H1 (cell line): ENCODE measurements around the gene USH2A. TPM values are rescaled to one million over a fixed set of nuclear protein-coding genes. Genes with fewer than 3 reads are reported as not detected.

Experiments used
- CTCF ChIA-PET: fragments of 300-600 bp; sonication (Branson Sonifier 250); formaldehyde crosslinking; loops from one replicate; lab custom pipeline; 2021; ENCODE audit not compliant: partially characterized antibody; lab: Charles Lee
- POLR2A ChIA-PET: fragments of 300-600 bp; sonication (Branson Sonifier 250); formaldehyde crosslinking; loops from one replicate; lab custom pipeline; 2021; ENCODE audit warnings: inconsistent platforms; ENCODE audit not compliant: partially characterized antibody; lab: Charles Lee
- DNase-seq, 2 experiments: peaks; one replicate each; pipeline versions ENCODE4 v3.0.0 to v3.0.0-alpha.2; 2010 to 2022; ENCODE audit warnings: low spot score in 2 of 2, low read depth in 1 of 2, mixed read lengths in 1 of 2
- FAIRE-seq: peaks from 2 replicates; lab custom pipeline; 2011; peaks lifted over from hg19 to GRCh38; lab: Jason Lieb, UNC
- H2AFZ ChIP-seq: 2 replicates; pipeline ENCODE4 v1.8.1; 2012; ENCODE audit warnings: low read length, inconsistent platforms
- H2AK5ac ChIP-seq: 2 replicates; pipeline ENCODE4 v1.6.1; 2013; ENCODE audit warnings: low read depth, low read length
- H2BK120ac ChIP-seq: replicated peaks from 2 replicates; pipeline ENCODE3; 2013; ENCODE audit warnings: low read depth, low read length, inconsistent platforms
- H2BK12ac ChIP-seq: 2 replicates; pipeline ENCODE4 v1.6.1; 2013; ENCODE audit warnings: low read depth, low read length
- H2BK15ac ChIP-seq: 2 replicates; pipeline ENCODE4 v1.6.1; 2013; ENCODE audit warnings: low read length
- H2BK20ac ChIP-seq: 2 replicates; pipeline ENCODE4 v1.6.1; 2013; ENCODE audit warnings: low read length
- H2BK5ac ChIP-seq: 2 replicates; pipeline ENCODE4 v1.6.1; 2013; ENCODE audit warnings: low read depth, low read length
- H3K14ac ChIP-seq: 2 replicates; pipeline ENCODE4 v1.6.1; 2013; ENCODE audit warnings: inconsistent platforms; ENCODE audit not compliant: insufficient read length
- H3K18ac ChIP-seq: 2 replicates; pipeline ENCODE4 v1.6.1; 2013; ENCODE audit warnings: low read length; ENCODE audit errors: extremely low read depth
- H3K23ac ChIP-seq: 2 replicates; pipeline ENCODE4 v1.6.1; 2013; ENCODE audit warnings: inconsistent platforms; ENCODE audit not compliant: insufficient read length
- H3K23me2 ChIP-seq: 2 replicates; pipeline ENCODE4 v1.6.1; 2013; ENCODE audit warnings: low read depth, low read length
- H3K27ac ChIP-seq: 2 replicates; pipeline ENCODE4 v1.6.1; 2011; ENCODE audit warnings: low read depth, low read length, inconsistent platforms
- H3K27me3 ChIP-seq, 4 experiments: replicated peaks in 1 of 4; 1 replicate in 1 of 4; 2 replicates in 3 of 4; pipeline versions ENCODE4 v1.6.1 to v1.8.1; 2011 to 2013; ENCODE audit warnings: low read length in 3 of 4, mild to moderate bottlenecking in 3 of 4, inconsistent platforms in 2 of 4, mixed read lengths in 2 of 4, moderate library complexity in 1 of 4; ENCODE audit not compliant: control insufficient read depth in 3 of 4, insufficient read depth in 3 of 4; ENCODE audit errors: extremely low read depth in 1 of 4
- H3K36me3 ChIP-seq, 4 experiments: 2 replicates each; pipeline versions ENCODE4 v1.6.1 to v1.8.1; 2011 to 2013; ENCODE audit warnings: mild to moderate bottlenecking in 4 of 4, low read length in 3 of 4, moderate library complexity in 2 of 4, control low read depth in 1 of 4, inconsistent platforms in 1 of 4; ENCODE audit not compliant: insufficient read depth in 4 of 4, control insufficient read depth in 2 of 4
- H3K4ac ChIP-seq: replicated peaks from 2 replicates; pipeline ENCODE3; 2013; ENCODE audit warnings: low read length, low read depth, mixed read lengths, inconsistent platforms; ENCODE audit not compliant: insufficient read length
- H3K4me1 ChIP-seq, 4 experiments: replicated peaks in 1 of 4; 1 replicate in 1 of 4; 2 replicates in 3 of 4; pipeline versions ENCODE4 v1.6.1 to v1.8.1; 2011 to 2013; ENCODE audit warnings: low read length in 3 of 4, inconsistent platforms in 2 of 4, mixed read lengths in 1 of 4; ENCODE audit not compliant: insufficient read depth in 4 of 4, control insufficient read depth in 3 of 4
- H3K4me2 ChIP-seq, 2 experiments: 2 replicates each; pipeline versions ENCODE4 v1.6.1 to v1.8.1; 2011 to 2013; ENCODE audit warnings: low read depth in 2 of 2, low read length in 2 of 2, control low read depth in 1 of 2, inconsistent platforms in 1 of 2, mild to moderate bottlenecking in 1 of 2; ENCODE audit not compliant: insufficient read depth in 1 of 2
- H3K4me3 ChIP-seq, 4 experiments: fragments of 200-600, 300-600 bp in 1 of 4; sonication (generic), shearing (Covaris generic), sonication (Bioruptor Twin) in 1 of 4; 2 replicates each; pipeline versions ENCODE4 v1.5.1 to v1.8.1; 2011 to 2016; ENCODE audit warnings: low read length in 4 of 4, low read depth in 3 of 4, control low read depth in 2 of 4, inconsistent platforms in 2 of 4, mild to moderate bottlenecking in 2 of 4, mixed read lengths in 1 of 4, moderate library complexity in 1 of 4; ENCODE audit not compliant: insufficient read depth in 2 of 4; ENCODE audit errors: extremely low read depth in 1 of 4
- H3K56ac ChIP-seq: replicated peaks from 2 replicates; pipeline ENCODE3; 2013; ENCODE audit warnings: low read depth, mild to moderate bottlenecking, mixed read lengths, low read length, inconsistent platforms; ENCODE audit not compliant: insufficient read length
- H3K79me1 ChIP-seq: 2 replicates; pipeline ENCODE4 v1.6.1; 2013; ENCODE audit warnings: low read depth, low read length, control low read depth
- H3K79me2 ChIP-seq, 2 experiments: 2 replicates each; pipeline versions ENCODE4 v1.6.1 to v1.8.1; 2012 to 2013; ENCODE audit warnings: low read length in 2 of 2, mild to moderate bottlenecking in 2 of 2, inconsistent platforms in 1 of 2; ENCODE audit not compliant: insufficient read depth in 2 of 2, control insufficient read depth in 1 of 2
- H3K9ac ChIP-seq, 4 experiments: replicated peaks in 1 of 4; 1 replicate in 1 of 4; 2 replicates in 3 of 4; pipeline versions ENCODE4 v1.6.1 to v1.8.1; 2011 to 2013; ENCODE audit warnings: low read depth in 3 of 4, low read length in 3 of 4, control low read depth in 2 of 4, mild to moderate bottlenecking in 2 of 4, moderate library complexity in 2 of 4, inconsistent platforms in 1 of 4; ENCODE audit errors: extremely low read depth in 1 of 4
- H3K9me3 ChIP-seq, 2 experiments: 2 replicates each; pipeline versions ENCODE4 v1.6.1 to v1.8.1; 2012 to 2013; ENCODE audit warnings: mild to moderate bottlenecking in 2 of 2, moderate library complexity in 2 of 2, control low read depth in 1 of 2, inconsistent platforms in 1 of 2, low read depth in 1 of 2, low read length in 1 of 2, mixed read lengths in 1 of 2; ENCODE audit not compliant: insufficient read depth in 2 of 2
- H4K20me1 ChIP-seq, 2 experiments: replicated peaks in 1 of 2; 2 replicates each; pipeline versions ENCODE3 to v1.8.1; 2011 to 2013; ENCODE audit warnings: inconsistent platforms in 2 of 2, low read length in 2 of 2, mild to moderate bottlenecking in 1 of 2; ENCODE audit not compliant: insufficient read depth in 2 of 2, control insufficient read depth in 1 of 2
- H4K5ac ChIP-seq: 2 replicates; pipeline ENCODE4 v1.6.1; 2013; ENCODE audit warnings: low read length, low read depth, mixed read lengths, inconsistent platforms; ENCODE audit not compliant: insufficient read length
- H4K8ac ChIP-seq: 2 replicates; pipeline ENCODE4 v1.8.0; 2013; ENCODE audit warnings: mild to moderate bottlenecking, moderate library complexity, low read length, inconsistent platforms; ENCODE audit not compliant: insufficient read depth; ENCODE audit errors: extremely low read depth
- H4K91ac ChIP-seq: replicated peaks from 2 replicates; pipeline ENCODE3; 2013; ENCODE audit warnings: low read length, mixed read lengths, inconsistent platforms; ENCODE audit not compliant: insufficient read length
- ASH2L ChIP-seq: fragments of 200-600, 300-600 bp; sonication (generic); IDR thresholded peaks from one replicate; pipeline ENCODE4 v1.7.1; 2017; ENCODE audit warnings: low read length
- ATF3 ChIP-seq: IDR thresholded peaks from 2 replicates; pipeline ENCODE4 v1.6.1; 2011; ENCODE audit warnings: low read depth, mild to moderate bottlenecking, low read length; ENCODE audit not compliant: insufficient read depth
- CBX5 ChIP-seq: fragments of 300-800, 300-1000 bp; sonication (generic); IDR thresholded peaks from 2 replicates; pipeline ENCODE4 v1.7.1; 2016; ENCODE audit warnings: antibody characterized with exemption, low read length, low read depth
- CEBPB ChIP-seq: IDR thresholded peaks from 2 replicates; pipeline ENCODE4 v1.6.1; 2012; ENCODE audit warnings: low read depth, low read length
- CREB1 ChIP-seq: IDR thresholded peaks from 2 replicates; pipeline ENCODE4 v1.6.1; 2012; ENCODE audit warnings: inconsistent platforms
- CTCF ChIP-seq, 3 experiments: IDR thresholded peaks; 1 replicate in 2 of 3; 2 replicates in 1 of 3; pipeline versions ENCODE4 v1.5.1 to v1.6.1; 2011; ENCODE audit warnings: low read length in 3 of 3, mild to moderate bottlenecking in 3 of 3, inconsistent platforms in 2 of 3, low read depth in 1 of 3, moderate library complexity in 1 of 3; ENCODE audit not compliant: insufficient read depth in 1 of 3; ENCODE audit errors: control extremely low read depth in 1 of 3
- EP300 ChIP-seq, 2 experiments: IDR thresholded peaks; 1 replicate in 1 of 2; 2 replicates in 1 of 2; pipeline ENCODE4 v1.6.1; 2011 to 2012; ENCODE audit warnings: low read depth in 2 of 2, low read length in 2 of 2, mild to moderate bottlenecking in 2 of 2, borderline replicate concordance in 1 of 2, inconsistent platforms in 1 of 2, moderate library complexity in 1 of 2
- NANOG ChIP-seq: IDR thresholded peaks from 2 replicates; pipeline ENCODE4 v1.6.1; 2011; ENCODE audit warnings: low read length, low read depth, mild to moderate bottlenecking, inconsistent platforms; ENCODE audit not compliant: insufficient read depth, poor library complexity, severe bottlenecking
- PHF8 ChIP-seq: fragments of 200-600 bp; sonication (generic); conservative IDR thresholded peaks from 2 replicates; pipeline ENCODE4 v1.7.1; 2012; ENCODE audit warnings: low read depth, mild to moderate bottlenecking, inconsistent platforms, low read length, moderate library complexity
- SRF ChIP-seq: IDR thresholded peaks from 2 replicates; pipeline ENCODE4 v1.6.1; 2011; ENCODE audit warnings: mild to moderate bottlenecking, low read depth, low read length, moderate library complexity
- TAF1 ChIP-seq: IDR thresholded peaks from 2 replicates; pipeline ENCODE4 v1.6.1; 2011; ENCODE audit warnings: mild to moderate bottlenecking, low read depth, low read length
- WGBS, 2 experiments: shearing (Covaris generic) in 1 of 2; methylation state at CpG; one replicate each; pipeline versions ENCODE4 v1.1.6 to v1.1.7; 2013 to 2015; ENCODE audit warnings: low lambda C conversion rate in 2 of 2, mixed read lengths in 2 of 2, inconsistent platforms in 1 of 2, low coverage in 1 of 2, missing lambda C conversion rate in 1 of 2; ENCODE audit not compliant: insufficient replicate concordance in 2 of 2, insufficient coverage in 1 of 2, insufficient read length in 1 of 2; ENCODE audit errors: extremely low coverage in 1 of 2, missing lambda C conversion rate in 1 of 2; 5-methylcytosine and 5-hydroxymethylcytosine counted together
- polyA plus RNA-seq, 7 experiments: library from polyadenylated mRNA; depleted of rRNA in 3 of 7; stranded (reverse) in 5 of 7; unstranded in 2 of 7; fragments of >200 nt in 5 of 7; fragments of 200-250 nt in 2 of 7; gene quantifications; 1 replicate in 5 of 7; 2 replicates in 1 of 7; 4 replicates in 1 of 7; pipeline versions ENCODE4 v1.2.1 to v1.2.3, GENCODE V29; 2011 to 2013; ENCODE audit warnings: missing spikeins in 2 of 7, mixed read lengths in 2 of 7
- total RNA-seq: library from RNA; stranded (reverse); fragmentation: NEBNext Ultra II Directional; extraction: Animal tissue kit (Norgen Biotek cat#: 25700); gene quantifications from 2 replicates; pipeline ENCODE4 v1.2.1, GENCODE V29; 2021

Gene USH2A
- total and polyA plus RNA-seq, 2 of the 8 experiments (the other 6 are each of a cell fraction or from before 2014, with no cell fraction given), result 0.02 to 0.17 TPM

- Histone ChIP-seq H3K9me3 (peaks cover 3% of the 10 kb centered on the region in 2 experiments; a peak in 1 of 4 replicates), H3K23me2 (no peaks in the 10 kb centered on the region), H2BK120ac (no peak overlapping the region), H3K79me2 (no peaks in the 10 kb centered on the region), H2AK5ac (no peak overlapping the region), H3K4ac (no peak overlapping the region), H3K4me2 (no peak overlapping the region), H2BK20ac (no peak overlapping the region), H3K27me3 (no peaks in the 10 kb centered on the region), H4K20me1 (no peaks in the 10 kb centered on the region), H3K23ac (no peak overlapping the region), H4K5ac (no peak overlapping the region), H3K27ac (no peak overlapping the region), H3K4me1 (no peaks in the 10 kb centered on the region), H3K18ac (no peak overlapping the region), H3K36me3 (no peaks in the 10 kb centered on the region), H3K4me3 (no peak overlapping the region), H3K79me1 (no peaks in the 10 kb centered on the region), H3K9ac (no peak overlapping the region), H2AFZ (no peak overlapping the region), H4K91ac (no peak overlapping the region), H3K14ac (no peak overlapping the region), H2BK5ac (no peak overlapping the region), H2BK15ac (no peak overlapping the region), H4K8ac (no peak overlapping the region), H3K56ac (no peak overlapping the region), H2BK12ac (no peak overlapping the region)
- 100% methylated on average over 3 of the region's 3 CpGs; no CpG with 5 or more reads in 1 of the 2 experiments for WGBS, 2 experiments
- ChIA-PET CTCF (interaction anchor here (0.6 kb wide), 1 partner anchor 1275 kb away, joined by 3 read pairs; no protein-coding TSS in a partner anchor), POLR2A (no interaction called here)
- DNase-seq (no peak), FAIRE-seq (no peak)
- TF ChIP-seq ATF3 (no peak), TAF1 (no peak), ASH2L (no peak), SRF (no peak), NANOG (no peak), CEBPB (no peak), PHF8 (no peak), CREB1 (no peak), CTCF (IDR thresholded peaks at IDR 0.05; ENCODE audit: control extremely low read depth in 1 of 3, insufficient read depth in 1 of 3, low read depth in 1 of 3, low read length in 3 of 3) (no peak), CBX5 (no peak), EP300 (IDR thresholded peaks at IDR 0.05; ENCODE audit: borderline replicate concordance in 1 of 2, low read depth in 2 of 2, low read length in 2 of 2) (no peak)
These were observed 580.3 kb downstream of the USH2A start for GRCh38 chr1:215842905-215843304.
